Neural progenitor cell (in vitro differentiated cells): ENCODE measurements around the gene ACTR6. TPM values are rescaled to one million over a fixed set of nuclear protein-coding genes. Genes with fewer than 3 reads are reported as not detected.

Experiments used
- DNase-seq: peaks from one replicate; pipeline ENCODE4 v3.0.0-alpha.2; 2016; ENCODE audit warnings: low spot score
- H2AFZ ChIP-seq: fragments of 200-600 bp; sonication (generic); replicated peaks from 2 replicates; pipeline ENCODE4 v1.6.1; 2016; ENCODE audit warnings: antibody characterized with exemption
- H3F3A ChIP-seq: fragments of 200-600 bp; sonication (generic); 2 replicates; pipeline ENCODE4 v1.6.1; 2016; ENCODE audit warnings: antibody characterized with exemption, low read depth
- H3K27ac ChIP-seq: fragments of 200-600 bp; sonication (generic); 2 replicates; pipeline ENCODE4 v1.5.1; 2016; ENCODE audit warnings: mild to moderate bottlenecking
- H3K27me3 ChIP-seq: fragments of 200-600 bp; sonication (generic); 2 replicates; pipeline ENCODE4 v1.6.1; 2016; ENCODE audit warnings: mild to moderate bottlenecking, moderate library complexity
- H3K36me3 ChIP-seq: fragments of 200-600 bp; sonication (generic); 2 replicates; pipeline ENCODE4 v1.5.1; 2016
- H3K4me1 ChIP-seq: fragments of 200-600 bp; sonication (generic); 2 replicates; pipeline ENCODE4 v1.6.1; 2016; ENCODE audit warnings: mixed run types
- H3K4me2 ChIP-seq: fragments of 200-600 bp; sonication (generic); 2 replicates; pipeline ENCODE4 v1.6.1; 2016
- H3K4me3 ChIP-seq: fragments of 200-600 bp; sonication (generic); 2 replicates; pipeline ENCODE4 v1.5.1; 2016
- H3K79me2 ChIP-seq: fragments of 200-600 bp; sonication (generic); 2 replicates; pipeline ENCODE4 v1.6.1; 2016; ENCODE audit warnings: low read depth
- H3K9ac ChIP-seq: fragments of 200-600 bp; sonication (generic); 2 replicates; pipeline ENCODE4 v1.6.1; 2016
- H3K9me3 ChIP-seq: fragments of 200-600 bp; sonication (generic); 2 replicates; pipeline ENCODE4 v1.5.1; 2016; ENCODE audit warnings: low read depth
- H4K20me1 ChIP-seq: fragments of 200-600 bp; sonication (generic); 2 replicates; pipeline ENCODE4 v1.6.1; 2016; ENCODE audit warnings: low read depth
- H3K27ac Mint-ChIP-seq: 3 replicates; pipeline ENCODE4 v1.8.0; 2021; ENCODE audit warnings: mixed read lengths
- H3K27me3 Mint-ChIP-seq: 2 replicates; pipeline ENCODE4 v1.8.0; 2022; ENCODE audit warnings: low read depth, mild to moderate bottlenecking, inconsistent platforms, moderate library complexity, mixed read lengths; ENCODE audit not compliant: insufficient read depth
- H3K36me3 Mint-ChIP-seq: 3 replicates; pipeline ENCODE4 v1.8.0; 2021; ENCODE audit warnings: mixed read lengths
- H3K4me1 Mint-ChIP-seq: 3 replicates; pipeline ENCODE4 v1.8.0; 2021; ENCODE audit warnings: mixed read lengths
- H3K4me3 Mint-ChIP-seq: 3 replicates; pipeline ENCODE4 v1.8.0; 2021; ENCODE audit warnings: mild to moderate bottlenecking, moderate library complexity, mixed read lengths
- H3K9me3 Mint-ChIP-seq: 3 replicates; pipeline ENCODE4 v1.8.0; 2020; ENCODE audit warnings: mixed read lengths
- CTCF ChIP-seq: fragments of 200-600 bp; sonication (generic); IDR thresholded peaks from 2 replicates; pipeline ENCODE4 v1.5.1; 2017; ENCODE audit warnings: antibody characterized with exemption, mild to moderate bottlenecking
- EZH2 ChIP-seq: fragments of 200-600 bp; sonication (generic); IDR thresholded peaks from 2 replicates; pipeline ENCODE4 v1.6.1; 2017; ENCODE audit warnings: antibody characterized with exemption, mild to moderate bottlenecking, moderate library complexity
- EZH2phosphoT487 ChIP-seq: fragments of 200-600 bp; sonication (generic); IDR thresholded peaks from 2 replicates; pipeline ENCODE4 v1.6.1; 2017; ENCODE audit warnings: antibody characterized with exemption
- total RNA-seq: library from RNA; depleted of rRNA; stranded (reverse); fragments of >200 nt; gene quantifications from 2 replicates; pipeline ENCODE4 v1.2.3, GENCODE V29; 2015; ENCODE audit warnings: low replicate concordance

ACTR6 gene
- total RNA-seq, 1 donor from 2014 or later = 87.8 TPM

GRCh38 chr12:100189636-100190394 lies 10.8 kb upstream of the ACTR6 start:
- no peak overlapping the region for H2AFZ ChIP-seq
- Mint-ChIP-seq H3K27me3 (no peaks in the 10 kb centered on the region), H3K27ac (no peak overlapping the region), H3K4me1 (no peaks in the 10 kb centered on the region), H3K4me3 (no peak overlapping the region), H3K36me3 (peaks cover 19% of the 10 kb centered on the region), H3K9me3 (no peaks in the 10 kb centered on the region)
- H3F3A ChIP-seq = no peaks in the 10 kb centered on the region
- H4K20me1 ChIP-seq = no peaks in the 10 kb centered on the region
- no peaks in the 10 kb centered on the region for H3K36me3 ChIP-seq
- H3K4me2 ChIP-seq = no peak overlapping the region
- H3K4me3 ChIP-seq = no peak overlapping the region
- H3K27ac ChIP-seq = no peak overlapping the region
- no peak overlapping the region for H3K9ac ChIP-seq
- H3K79me2 ChIP-seq = peaks cover 10% of the 10 kb centered on the region
- no peaks in the 10 kb centered on the region for H3K27me3 ChIP-seq
- no peak for DNase-seq
- H3K9me3 ChIP-seq = no peaks in the 10 kb centered on the region
- H3K4me1 ChIP-seq = no peaks in the 10 kb centered on the region
- TF ChIP-seq CTCF (no peak), EZH2 (no peak), EZH2phosphoT487 (no peak)

- H3K27ac Mint-ChIP-seq = no peak overlapping the region
- Histone ChIP-seq H2AFZ (no peak overlapping the region), H3K36me3 (no peaks in the 10 kb centered on the region), H4K20me1 (no peaks in the 10 kb centered on the region), H3F3A (no peaks in the 10 kb centered on the region), H3K27ac (no peak overlapping the region), H3K27me3 (no peaks in the 10 kb centered on the region), H3K79me2 (peaks cover 15% of the 10 kb centered on the region), H3K4me3 (no peak overlapping the region), H3K9me3 (no peaks in the 10 kb centered on the region), H3K4me2 (no peak overlapping the region), H3K4me1 (no peaks in the 10 kb centered on the region), H3K9ac (no peak overlapping the region)
- H3K4me3 Mint-ChIP-seq = no peak overlapping the region
- H3K4me1 Mint-ChIP-seq = no peaks in the 10 kb centered on the region
- no peak for DNase-seq
- peaks cover 19% of the 10 kb centered on the region for H3K36me3 Mint-ChIP-seq
- no peaks in the 10 kb centered on the region for H3K27me3 Mint-ChIP-seq
- TF ChIP-seq EZH2 (no peak), CTCF (no peak), EZH2phosphoT487 (no peak)
- no peaks in the 10 kb centered on the region for H3K9me3 Mint-ChIP-seq
Measured at GRCh38 chr12:100193085-100193484, 7.5 kb upstream of the ACTR6 start.

GRCh38 chr12:100197486-100197885 lies 3.1 kb upstream of the ACTR6 start:
- no peaks in the 10 kb centered on the region for H4K20me1 ChIP-seq
- no peaks in the 10 kb centered on the region for H3K9me3 Mint-ChIP-seq
- H2AFZ ChIP-seq = no peak overlapping the region
- peaks cover 7% of the 10 kb centered on the region for H3K4me1 ChIP-seq
- H3K79me2 ChIP-seq = peaks cover 34% of the 10 kb centered on the region
- no peak for DNase-seq
- no peaks in the 10 kb centered on the region for H3K9me3 ChIP-seq
- peaks cover 13% of the 10 kb centered on the region for H3F3A ChIP-seq
- no peak for TF ChIP-seq EZH2
- TF ChIP-seq EZH2phosphoT487 = no peak
- TF ChIP-seq CTCF = no peak
- no peak overlapping the region for H3K27ac ChIP-seq
- H3K36me3 Mint-ChIP-seq = peaks cover 8% of the 10 kb centered on the region
- H3K9ac ChIP-seq = no peak overlapping the region
- peaks cover 11% of the 10 kb centered on the region for H3K4me1 Mint-ChIP-seq
- H3K27me3 ChIP-seq = no peaks in the 10 kb centered on the region
- H3K27ac Mint-ChIP-seq = no peak overlapping the region
- peaks cover 7% of the 10 kb centered on the region for H3K27me3 Mint-ChIP-seq
- peak overlapping the region; percentile 94 for H3K4me2 ChIP-seq
- H3K4me3 ChIP-seq = no peak overlapping the region
- H3K36me3 ChIP-seq = no peaks in the 10 kb centered on the region
- no peak overlapping the region for H3K4me3 Mint-ChIP-seq
